Subcutaneous abdominal adipose tissue (tissue), 5 donors: ENCODE results near the gene PEX16.

Source experiments
- H3K27ac ChIP-seq: one replicate; pipeline ENCODE4 v1.7.0; 2013; ENCODE audit warnings: low read depth, mild to moderate bottlenecking, inconsistent platforms, low read length, moderate library complexity
- H3K27me3 ChIP-seq, 5 donors: one replicate each; pipeline ENCODE4 v1.7.0; 2013; ENCODE audit warnings: low read length in 5 of 5, inconsistent platforms in 1 of 5; ENCODE audit not compliant: control insufficient read depth in 5 of 5, insufficient read depth in 4 of 5
- H3K36me3 ChIP-seq, 5 donors: one replicate each; pipeline ENCODE4 v1.7.0; 2013; ENCODE audit warnings: low read length in 5 of 5; ENCODE audit not compliant: control insufficient read depth in 5 of 5, insufficient read depth in 5 of 5
- H3K4me1 ChIP-seq, 5 donors: one replicate each; pipeline ENCODE4 v1.7.0; 2013; ENCODE audit warnings: low read length in 5 of 5, mild to moderate bottlenecking in 3 of 5, moderate library complexity in 1 of 5; ENCODE audit not compliant: control insufficient read depth in 5 of 5, insufficient read depth in 5 of 5
- H3K4me3 ChIP-seq, 5 donors: one replicate each; pipeline ENCODE4 v1.7.0; 2013; ENCODE audit warnings: low read length in 5 of 5, low read depth in 1 of 5
- H3K9ac ChIP-seq, 5 donors: one replicate each; pipeline ENCODE4 v1.7.0; 2013; ENCODE audit warnings: low read length in 5 of 5, mild to moderate bottlenecking in 4 of 5, moderate library complexity in 3 of 5
- H3K9me3 ChIP-seq, 5 donors: one replicate each; pipeline ENCODE4 v1.7.0; 2013; ENCODE audit warnings: low read length in 5 of 5; ENCODE audit not compliant: control insufficient read depth in 5 of 5
- donor health status: healthy.
- donor health status: healthy.
- donor health status: healthy.
- donor health status: healthy.
- donor health status: healthy.

PEX16 gene

DNA sequence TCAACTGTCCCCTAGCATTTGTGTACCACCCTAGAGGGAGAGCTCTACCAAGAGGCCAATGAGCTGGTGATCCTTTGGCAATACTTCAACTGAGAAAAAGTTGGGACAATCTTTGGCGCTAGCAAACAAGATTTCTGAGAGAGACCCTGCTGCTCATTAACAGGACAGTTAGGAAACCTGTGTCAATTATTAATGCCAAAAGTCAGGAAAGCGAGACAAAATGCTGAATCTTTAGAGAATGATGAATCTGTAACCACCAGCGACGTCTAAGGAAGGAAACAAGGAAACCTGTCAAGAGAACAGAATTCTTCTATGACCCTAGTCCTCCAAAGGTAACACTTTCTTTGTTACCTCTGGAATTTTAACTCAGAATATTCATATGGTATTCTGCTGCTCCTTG lies 24.7 kb upstream of the PEX16 start:
- no peak overlapping the region for H3K9ac ChIP-seq
- peaks cover 22 to 64% (median 45%) of the 10 kb centered on the region in 5 donors for H3K36me3 ChIP-seq
- H3K27ac ChIP-seq: no peak overlapping the region
- H3K4me3 ChIP-seq: no peak overlapping the region
- H3K4me1 ChIP-seq: peaks cover 0 to 10% (median 0%) of the 10 kb centered on the region in 5 donors
- no peaks in the 10 kb centered on the region for H3K9me3 ChIP-seq
- no peaks in the 10 kb centered on the region for H3K27me3 ChIP-seq

GRCh38 chr11:45941285-45941684 lies 23.6 kb upstream of the PEX16 start:
- peaks cover 24 to 66% (median 45%) of the 10 kb centered on the region in 5 donors for H3K36me3 ChIP-seq
- H3K4me3 ChIP-seq: no peak overlapping the region
- no peak overlapping the region for H3K9ac ChIP-seq
- peaks cover 0 to 10% (median 0%) of the 10 kb centered on the region in 5 donors for H3K4me1 ChIP-seq
- no peaks in the 10 kb centered on the region for H3K9me3 ChIP-seq
- no peak overlapping the region for H3K27ac ChIP-seq
- no peaks in the 10 kb centered on the region for H3K27me3 ChIP-seq

GRCh38 chr11:45939836-45940235 lies 22.2 kb upstream of the PEX16 start:
- no peak overlapping the region for H3K27ac ChIP-seq
- H3K36me3 ChIP-seq: peaks cover 27 to 65% (median 43%) of the 10 kb centered on the region in 5 donors
- H3K9me3 ChIP-seq: no peaks in the 10 kb centered on the region
- H3K27me3 ChIP-seq: no peaks in the 10 kb centered on the region
- no peak overlapping the region for H3K4me3 ChIP-seq
- H3K9ac ChIP-seq: no peak overlapping the region
- H3K4me1 ChIP-seq: peaks cover 0 to 1% (median 0%) of the 10 kb centered on the region in 5 donors

GRCh38 chr11:45937916-45938315 lies 20.2 kb upstream of the PEX16 start:
- Histone ChIP-seq H3K9me3 (no peaks in the 10 kb centered on the region), H3K4me1 (no peaks in the 10 kb centered on the region), H3K9ac (no peak overlapping the region), H3K27ac (no peak overlapping the region), H3K27me3 (no peaks in the 10 kb centered on the region), H3K4me3 (no peak overlapping the region), H3K36me3 (peaks cover 27 to 66% (median 56%) of the 10 kb centered on the region in 5 donors)

DNA sequence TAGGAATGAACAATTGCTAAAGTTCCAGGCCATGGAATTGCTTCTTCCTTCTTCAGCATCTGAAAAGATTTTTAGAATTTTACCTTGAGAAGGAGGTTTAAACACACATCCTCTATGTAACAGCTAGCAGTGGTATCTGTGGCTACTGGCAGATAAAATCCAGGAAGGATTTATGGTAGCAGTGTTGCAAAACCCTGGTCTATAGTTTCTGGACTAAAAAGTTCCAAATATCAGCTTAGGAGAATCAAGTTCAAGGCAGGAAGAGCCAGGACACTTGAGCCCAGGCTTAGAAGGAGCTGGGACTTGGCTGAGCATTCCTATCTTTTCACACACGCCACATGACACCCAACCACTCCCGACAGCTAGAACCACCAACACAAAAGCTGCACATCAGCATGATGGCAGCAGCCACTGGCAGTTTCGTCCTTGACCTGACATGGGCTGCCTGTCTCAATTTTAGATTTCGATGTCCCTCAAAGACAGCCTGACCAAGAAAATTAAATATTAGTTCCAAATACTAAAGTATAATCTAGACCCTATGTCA lies 18.9 kb upstream of the PEX16 start:
- Histone ChIP-seq H3K27me3 (no peaks in the 10 kb centered on the region), H3K27ac (no peak overlapping the region), H3K4me3 (no peak overlapping the region), H3K9ac (no peak overlapping the region), H3K4me1 (peaks cover 0 to 7% (median 4%) of the 10 kb centered on the region in 5 donors), H3K9me3 (no peaks in the 10 kb centered on the region), H3K36me3 (peaks cover 15 to 64% (median 56%) of the 10 kb centered on the region in 5 donors)

DNA sequence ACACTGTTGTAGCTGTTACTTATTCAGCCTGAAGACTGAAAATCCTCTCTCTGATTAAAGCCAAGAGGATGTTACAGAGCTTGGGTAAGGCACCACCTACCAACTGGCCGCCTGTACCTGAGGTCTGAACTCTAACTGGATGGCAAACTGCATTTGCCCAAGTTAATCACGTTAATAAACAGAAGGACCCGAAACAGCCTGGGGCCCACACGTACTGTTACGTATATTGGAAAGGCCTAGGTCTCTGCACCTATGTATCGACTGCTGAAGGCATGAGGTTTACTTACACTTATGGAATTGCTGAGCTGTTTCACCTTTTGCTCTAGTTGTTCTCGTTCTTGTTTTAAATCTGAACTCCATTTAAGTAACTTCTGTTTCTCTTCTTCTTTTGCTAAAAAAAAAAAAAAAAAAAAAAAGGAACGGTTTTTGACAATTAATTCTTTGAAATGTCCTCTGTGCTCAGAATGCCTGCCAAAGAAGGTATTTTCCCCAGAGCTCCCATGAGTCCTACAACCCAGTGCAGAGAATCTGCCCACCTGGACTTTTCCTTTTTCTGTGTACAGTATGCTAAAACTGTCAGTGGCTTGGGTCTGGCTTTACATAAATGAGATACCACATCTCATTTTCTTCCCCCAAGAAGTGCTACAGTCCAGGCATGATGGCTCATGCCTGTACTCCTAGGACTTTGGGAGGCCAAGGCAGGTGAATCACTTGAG lies 17.8 kb upstream of the PEX16 start:
- no peaks in the 10 kb centered on the region for H3K9me3 ChIP-seq
- H3K9ac ChIP-seq: no peak overlapping the region
- peaks cover 11 to 67% (median 54%) of the 10 kb centered on the region in 5 donors for H3K36me3 ChIP-seq
- H3K4me1 ChIP-seq: peaks cover 0 to 9% (median 5%) of the 10 kb centered on the region in 5 donors
- no peak overlapping the region for H3K27ac ChIP-seq
- no peaks in the 10 kb centered on the region for H3K27me3 ChIP-seq
- no peak overlapping the region for H3K4me3 ChIP-seq

DNA sequence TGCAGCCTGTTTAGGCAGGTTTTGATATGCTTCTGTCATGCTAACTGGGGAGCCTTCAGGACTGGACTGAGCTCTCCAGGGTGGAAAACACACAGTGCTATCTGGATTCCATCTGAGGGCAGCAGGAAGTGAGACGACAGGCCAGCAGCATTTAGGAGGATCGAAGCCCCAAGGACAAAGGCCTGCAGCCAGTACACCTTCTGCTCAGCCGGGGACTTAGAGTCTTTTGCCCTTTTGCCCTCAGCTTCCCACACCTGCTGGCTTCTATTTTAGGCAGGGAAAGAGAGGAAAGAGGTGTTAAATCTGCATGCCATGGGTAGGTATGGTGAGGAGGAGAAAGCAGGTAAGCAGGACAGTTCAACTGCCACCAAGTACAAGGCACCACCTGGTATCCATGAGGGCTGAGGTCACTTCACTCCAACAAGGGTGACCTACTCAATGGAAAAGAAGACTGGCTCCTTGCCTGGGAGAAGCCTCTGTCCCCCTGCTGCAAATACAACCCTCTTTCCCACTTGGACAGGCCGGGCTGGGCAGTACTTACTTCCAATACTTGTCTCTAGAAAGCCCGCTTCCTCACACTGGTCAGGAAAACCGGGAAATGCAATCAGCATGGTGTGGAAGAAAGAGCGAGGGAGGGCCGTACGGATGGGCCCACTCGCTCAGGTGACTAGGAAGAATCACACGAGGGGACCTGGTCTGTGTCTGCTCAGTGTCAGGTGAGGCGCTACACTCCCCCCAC lies 17.1 kb upstream of the PEX16 start:
- no peak overlapping the region for H3K27ac ChIP-seq
- no peaks in the 10 kb centered on the region for H3K27me3 ChIP-seq
- H3K4me1 ChIP-seq: peaks cover 0 to 9% (median 5%) of the 10 kb centered on the region in 5 donors
- H3K9ac ChIP-seq: no peak overlapping the region
- H3K4me3 ChIP-seq: no peak overlapping the region
- no peaks in the 10 kb centered on the region for H3K9me3 ChIP-seq
- H3K36me3 ChIP-seq: peaks cover 11 to 67% (median 57%) of the 10 kb centered on the region in 5 donors

- Histone ChIP-seq H3K4me3 (no peak overlapping the region), H3K27ac (no peak overlapping the region), H3K27me3 (no peaks in the 10 kb centered on the region), H3K9me3 (no peaks in the 10 kb centered on the region), H3K9ac (no peak overlapping the region), H3K36me3 (peaks cover 11 to 67% (median 57%) of the 10 kb centered on the region in 5 donors), H3K4me1 (peaks cover 0 to 9% (median 5%) of the 10 kb centered on the region in 5 donors)
Observed at GRCh38 chr11:45933846-45934579, 16.3 kb upstream of the PEX16 start.

DNA sequence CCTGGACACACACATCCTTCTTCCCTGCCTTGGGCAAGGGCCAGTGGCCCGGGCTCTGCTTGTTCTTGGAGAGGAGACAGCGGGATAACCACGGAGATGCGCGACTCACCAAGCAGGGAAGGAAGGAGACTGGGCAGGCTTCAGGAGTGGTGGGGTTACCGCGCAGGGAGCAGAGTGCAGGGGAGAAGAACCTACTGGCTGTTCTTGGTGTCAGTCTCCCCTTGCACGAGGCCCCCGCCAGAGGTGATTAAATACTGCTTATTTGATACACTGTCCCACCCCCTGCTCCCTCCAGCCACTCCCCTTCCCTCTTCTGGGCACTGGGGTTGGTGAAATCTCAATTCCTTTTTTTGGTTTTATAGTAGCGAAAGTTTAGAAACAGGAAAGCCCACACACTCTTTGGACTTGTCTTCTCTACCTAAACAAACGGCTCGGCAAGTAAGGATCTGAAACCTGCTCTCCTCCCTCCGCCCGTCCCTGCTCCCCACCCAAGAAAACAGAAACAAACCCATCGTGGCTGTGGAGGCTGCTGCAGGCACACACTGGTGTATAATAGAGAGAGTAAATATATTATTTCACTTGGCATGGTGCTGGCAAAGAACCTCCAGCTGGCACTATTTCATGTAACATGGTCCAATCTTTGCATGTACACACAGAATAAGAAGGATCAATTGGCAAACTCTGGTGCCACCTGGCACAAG lies 15.6 kb upstream of the PEX16 start:
- Histone ChIP-seq H3K36me3 (peaks cover 11 to 66% (median 56%) of the 10 kb centered on the region in 5 donors), H3K9me3 (no peaks in the 10 kb centered on the region), H3K4me3 (no peak overlapping the region), H3K27me3 (no peaks in the 10 kb centered on the region), H3K27ac (no peak overlapping the region), H3K4me1 (peaks cover 0 to 9% (median 5%) of the 10 kb centered on the region in 5 donors), H3K9ac (no peak overlapping the region)
